Kidney (tissue), 14 donors: ENCODE results near the gene BAHD1. TPM values are rescaled to one million over a fixed set of nuclear protein-coding genes. Genes with fewer than 3 reads are reported as not detected.

Source experiments
- DNase-seq, 5 donors: peaks; one replicate each; pipeline ENCODE4 v3.0.0-alpha.2; 2013 to 2020
- FAIRE-seq: peaks from 2 replicates; lab custom pipeline; 2012; peaks lifted over from hg19 to GRCh38; lab: Jason Lieb, UNC
- H3K27ac ChIP-seq, 2 donors: one replicate each; pipeline ENCODE4 v1.7.0; 2013; ENCODE audit warnings: low read depth in 2 of 2, low read length in 2 of 2, inconsistent platforms in 1 of 2
- H3K27me3 ChIP-seq: one replicate; pipeline ENCODE4 v1.7.1; 2013; ENCODE audit warnings: low read length, inconsistent platforms; ENCODE audit not compliant: control insufficient read depth, insufficient read depth
- H3K36me3 ChIP-seq, 3 donors: one replicate each; pipeline versions ENCODE4 v1.7.0 to v1.7.1; 2013; ENCODE audit warnings: low read length in 3 of 3, control low read depth in 1 of 3, inconsistent platforms in 1 of 3; ENCODE audit not compliant: insufficient read depth in 3 of 3, control insufficient read depth in 2 of 3
- H3K4me1 ChIP-seq, 3 donors: one replicate each; pipeline versions ENCODE4 v1.7.0 to v1.7.1; 2013; ENCODE audit warnings: low read length in 3 of 3, inconsistent platforms in 1 of 3, low read depth in 1 of 3; ENCODE audit not compliant: control insufficient read depth in 2 of 3, insufficient read depth in 2 of 3
- H3K4me3 ChIP-seq, 3 donors: one replicate each; pipeline versions ENCODE4 v1.7.0 to v1.8.1; 2013; ENCODE audit warnings: low read length in 3 of 3, control low read depth in 1 of 3, inconsistent platforms in 1 of 3
- H3K9ac ChIP-seq, 3 donors: one replicate each; pipeline versions ENCODE4 v1.7.0 to v1.7.1; 2013; ENCODE audit warnings: low read length in 3 of 3, control low read depth in 1 of 3, inconsistent platforms in 1 of 3
- H3K9me3 ChIP-seq, 3 donors: one replicate each; pipeline versions ENCODE4 v1.7.0 to v1.7.1; 2013; ENCODE audit warnings: low read length in 3 of 3, control low read depth in 1 of 3, inconsistent platforms in 1 of 3; ENCODE audit not compliant: control insufficient read depth in 2 of 3, insufficient read depth in 1 of 3
- CTCF ChIP-seq: IDR thresholded peaks from 3 replicates; pipeline ENCODE4 v1.5.1; 2012; ENCODE audit warnings: mild to moderate bottlenecking, moderate library complexity, borderline replicate concordance; ENCODE audit not compliant: insufficient read depth; ENCODE audit errors: extremely low read depth
- intact Hi-C: fragments of 100-400 bp; cut with DNase I; formaldehyde crosslinking; loops from one replicate; pipeline ENCODE4 v1.11.1; 2022
- polyA plus RNA-seq: library from polyadenylated mRNA; stranded (reverse); fragments of 350-450 nt; fragmentation: Illumina TruSeq; extraction: RNeasy Lipid Tissue Mini Kit (QIAGEN cat#74804); gene quantifications from one replicate; pipeline ENCODE4 v1.2.3, GENCODE V29; 2014; ENCODE audit warnings: low read depth, low replicate concordance; ENCODE audit not compliant: insufficient read depth
- total RNA-seq: library from RNA; stranded (reverse); fragmentation: NEBNext Ultra II Directional; extraction: Animal tissue kit (Norgen Biotek cat#: 25700); gene quantifications from one replicate; pipeline ENCODE4 v1.2.1, GENCODE V29; 2021
- donor health status: control.
- donor health status: control.
- donor health status: control.
- donor health status: control.
- donor health status: control.
- donor health status: DM: yes; HTN: yes; CAD: no.
- donor health status: Normal renal cell carcinoma (clear cell type).

BAHD1 gene
- total and polyA plus RNA-seq, 2 donors from 2014 or later = 13.3 to 28.4 TPM

- no peak for TF ChIP-seq CTCF
- H3K27me3 ChIP-seq = no peaks in the 10 kb centered on the region
- H3K9me3 ChIP-seq = no peaks in the 10 kb centered on the region
- H3K27ac ChIP-seq = peak overlapping the region in 1 of 2 donors; percentile 46
- H3K4me3 ChIP-seq = no peak overlapping the region
- DNase-seq = no peak
- FAIRE-seq = no peak
- H3K4me1 ChIP-seq = peaks cover 0 to 9% (median under 1%) of the 10 kb centered on the region in 3 donors
- no peaks in the 10 kb centered on the region for H3K36me3 ChIP-seq
- intact Hi-C loops = no loop called here
- H3K9ac ChIP-seq = no peak overlapping the region
These were observed 5.4 kb downstream of the BAHD1 start for GRCh38 chr15:40446144-40446543.

GRCh38 chr15:40448354-40448753, 7.6 kb downstream of the BAHD1 start:
- Histone ChIP-seq H3K27ac (no peak overlapping the region), H3K4me3 (no peak overlapping the region), H3K36me3 (no peaks in the 10 kb centered on the region), H3K9ac (no peak overlapping the region), H3K4me1 (peaks cover 0 to 21% (median 12%) of the 10 kb centered on the region in 3 donors), H3K9me3 (no peaks in the 10 kb centered on the region), H3K27me3 (no peaks in the 10 kb centered on the region)
- intact Hi-C loops = no loop called here
- no peak for FAIRE-seq
- DNase-seq = no peak
- TF ChIP-seq CTCF = no peak

- intact Hi-C loops = no loop called here
- Histone ChIP-seq H3K4me3 (no peak overlapping the region), H3K36me3 (no peaks in the 10 kb centered on the region), H3K4me1 (peaks cover 0 to 18% (median 12%) of the 10 kb centered on the region in 3 donors), H3K9me3 (no peaks in the 10 kb centered on the region), H3K27ac (no peak overlapping the region), H3K9ac (no peak overlapping the region), H3K27me3 (no peaks in the 10 kb centered on the region)
- DNase-seq = no peak
- no peak for FAIRE-seq
- no peak for TF ChIP-seq CTCF
These were observed 8.5 kb downstream of the BAHD1 start for GRCh38 chr15:40449275-40449674.

GRCh38 chr15:40450047-40450446, 9.3 kb downstream of the BAHD1 start:
- intact Hi-C loops = no loop called here
- TF ChIP-seq CTCF = no peak
- Histone ChIP-seq H3K36me3 (no peaks in the 10 kb centered on the region), H3K9ac (no peak overlapping the region), H3K9me3 (no peaks in the 10 kb centered on the region), H3K27me3 (no peaks in the 10 kb centered on the region), H3K4me3 (no peak overlapping the region), H3K27ac (no peak overlapping the region), H3K4me1 (peaks cover 0 to 23% (median 13%) of the 10 kb centered on the region in 3 donors)
- no peak for FAIRE-seq
- DNase-seq = no peak
